Transverse colon (tissue), 4 donors: ENCODE measurements around the gene PCDHGB6. TPM values are rescaled to one million over a fixed set of nuclear protein-coding genes. Genes with fewer than 3 reads are reported as not detected.

Experiments used
- DNase-seq: peaks from one replicate; pipeline ENCODE4 v3.0.0-alpha.2; 2019
- H3K27ac ChIP-seq, 4 donors: fragments of 200-600 bp; sonication (generic); 2 replicates each; pipeline ENCODE4 v1.5.1; 2016 to 2018; ENCODE audit warnings: inconsistent platforms in 4 of 4
- H3K27me3 ChIP-seq: fragments of 200-600 bp; sonication (generic); 2 replicates; pipeline ENCODE4 v1.5.1; 2017; ENCODE audit warnings: inconsistent platforms
- H3K36me3 ChIP-seq, 4 donors: fragments of 200-600 bp; sonication (generic); 2 replicates each; pipeline ENCODE4 v1.5.1; 2017 to 2019; ENCODE audit warnings: inconsistent platforms in 4 of 4
- H3K4me1 ChIP-seq, 4 donors: fragments of 200-600 bp; sonication (generic); 2 replicates each; pipeline ENCODE4 v1.5.1; 2017 to 2020; ENCODE audit warnings: inconsistent platforms in 4 of 4
- H3K4me3 ChIP-seq, 4 donors: fragments of 200-600 bp; sonication (generic); 1 replicate in 1 of 4; 2 replicates in 3 of 4; pipeline versions ENCODE4 v1.5.1 to v1.6.1; 2017 to 2019; ENCODE audit warnings: inconsistent platforms in 4 of 4
- H3K9me3 ChIP-seq, 2 donors: fragments of 200-600 bp; sonication (generic); 2 replicates each; pipeline ENCODE4 v1.5.1; 2017 to 2019; ENCODE audit warnings: inconsistent platforms in 2 of 2
- CTCF ChIP-seq, 5 experiments: fragments of 200-600 bp in 3 of 5; fragments of 450-650 bp in 2 of 5; sonication (generic) in 3 of 5; IDR thresholded peaks; 1 replicate in 2 of 5; 2 replicates in 3 of 5; pipeline ENCODE4 v1.5.1; 2016 to 2017; ENCODE audit warnings: antibody characterized with exemption in 5 of 5, inconsistent platforms in 3 of 5, mild to moderate bottlenecking in 2 of 5, moderate library complexity in 1 of 5
- EP300 ChIP-seq: sonication (generic); formaldehyde crosslinking; IDR thresholded peaks from one replicate; pipeline ENCODE4 v1.6.1; 2017; ENCODE audit warnings: antibody characterized with exemption, low read depth
- POLR2A ChIP-seq: fragments of 450-650 bp; IDR thresholded peaks from one replicate; pipeline ENCODE4 v1.6.1; 2016; ENCODE audit warnings: antibody characterized with exemption, mild to moderate bottlenecking, moderate library complexity
- POLR2AphosphoS5 ChIP-seq, 3 donors: sonication (generic); formaldehyde crosslinking; IDR thresholded peaks; one replicate each; pipeline ENCODE4 v1.6.1; 2016; ENCODE audit warnings: antibody characterized with exemption in 3 of 3
- WGBS, 2 donors: methylation state at CpG; one replicate each; pipeline ENCODE4 v1.1.5; 2018; ENCODE audit warnings: low coverage in 1 of 2; 5-methylcytosine and 5-hydroxymethylcytosine counted together
- in situ Hi-C, 4 donors: fragments of 200-750 bp; cut with MboI; loops; one replicate each; pipeline versions ENCODE4 v1.15.0 to v1.15.1; 2017; ENCODE audit warnings: low sequenced_read_pairs in 3 of 4, low pct_ligation_motif_present in 1 of 4, low pct_unique_long_range_greater_than_20kb in 1 of 4
- intact Hi-C: fragments of 100-400 bp; cut with DNase I; formaldehyde crosslinking; loops from one replicate; pipeline ENCODE4 v1.15.1; 2023; ENCODE audit warnings: low total_unique reads
- total RNA-seq, 4 donors: library from RNA; depleted of rRNA; stranded (reverse); fragments of >200 nt; gene quantifications; one replicate each; pipeline ENCODE4 v1.1.0, GENCODE V29; 2016

PCDHGB6 gene
- total RNA-seq, 4 donors from 2014 or later: 1.9 to 5.9 (median 4.7) TPM

- Histone ChIP-seq H3K36me3 (no peaks in the 10 kb centered on the region), H3K27me3 (peaks cover 39% of the 10 kb centered on the region), H3K9me3 (peaks cover 66 to 89% of the 10 kb centered on the region in 2 donors), H3K4me3 (no peak within 1 kb of the TSS), H3K27ac (no peak within 1 kb of the TSS), H3K4me1 (no peaks in the 10 kb centered on the region)
- TF ChIP-seq POLR2AphosphoS5 (IDR thresholded peaks at IDR 0.05): no peak
- TF ChIP-seq EP300: no peak
- TF ChIP-seq POLR2A: no peak
- TF ChIP-seq CTCF (IDR thresholded peaks at IDR 0.05): no peak
- in situ Hi-C loops: loop anchor here in 1 of 4 donors (25.0 kb wide), 1 partner anchor 198 kb away; no protein-coding TSS in a partner anchor
- intact Hi-C loops: no loop called here
- no peak for DNase-seq
- WGBS, 2 donors: 52 to 61% methylated on average over 13 to 34 of the region's 34 CpGs
Observed at GRCh38 chr5:141363952-141364660, 43.7 kb upstream of the PCDHGB6 start, which contains the start of gene PCDHGA5. Gene PCDHGA5, plus strand, starts transcription at chr5:141364162. Its CDS starts 169 bp downstream, at chr5:141364331.

DNA sequence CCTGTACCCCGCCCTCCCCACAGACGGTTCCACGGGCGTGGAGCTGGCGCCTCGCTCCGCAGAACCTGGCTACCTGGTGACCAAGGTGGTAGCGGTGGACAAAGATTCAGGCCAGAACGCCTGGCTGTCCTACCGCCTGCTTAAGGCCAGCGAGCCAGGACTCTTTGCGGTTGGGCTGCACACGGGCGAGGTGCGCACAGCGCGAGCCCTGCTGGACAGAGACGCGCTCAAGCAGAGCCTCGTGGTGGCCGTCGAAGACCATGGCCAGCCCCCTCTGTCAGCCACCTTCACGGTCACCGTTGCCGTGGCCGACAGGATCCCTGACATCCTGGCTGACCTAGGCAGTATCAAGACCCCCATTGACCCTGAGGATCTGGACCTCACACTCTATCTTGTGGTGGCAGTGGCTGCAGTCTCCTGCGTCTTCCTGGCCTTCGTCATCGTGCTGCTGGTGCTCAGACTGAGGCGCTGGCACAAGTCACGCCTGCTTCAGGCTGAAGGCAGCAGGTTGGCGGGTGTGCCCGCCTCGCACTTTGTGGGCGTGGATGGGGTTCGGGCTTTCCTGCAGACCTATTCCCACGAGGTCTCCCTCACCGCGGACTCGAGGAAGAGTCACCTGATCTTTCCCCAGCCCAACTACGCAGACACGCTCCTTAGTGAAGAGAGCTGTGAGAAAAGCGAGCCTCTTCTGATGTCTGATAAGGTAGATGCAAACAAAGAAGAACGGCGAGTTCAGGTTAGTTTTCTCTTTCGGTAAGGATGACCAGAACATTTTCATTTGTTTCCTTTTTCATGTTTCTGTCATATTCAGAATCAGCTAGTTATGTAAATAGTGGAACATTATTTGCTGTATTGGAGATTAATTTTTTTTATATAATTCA is 41.6 kb upstream of the PCDHGB6 start:
- in situ Hi-C loops: loop anchor here in 1 of 4 donors (25.0 kb wide), 1 partner anchor 196 kb away; no protein-coding TSS in a partner anchor

GRCh38 chr5:141369994-141370848 is 37.6 kb upstream of the PCDHGB6 start, which contains the start of gene PCDHGB3:
Gene PCDHGB3, plus strand, starts transcription at chr5:141370242. Its CDS starts 153 bp downstream, at chr5:141370395.
- in situ Hi-C loops: loop anchor here in 1 of 4 donors (25.0 kb wide), 1 partner anchor 192 kb away; no protein-coding TSS in a partner anchor
- peaks cover 15% of the 10 kb centered on the region for H3K27me3 ChIP-seq

More for the DNA sequence above, 41.6 kb upstream of the PCDHGB6 start:
- WGBS, 2 donors: 63 to 75% methylated on average over 7 to 46 of the region's 46 CpGs
- Histone ChIP-seq H3K4me1 (no peaks in the 10 kb centered on the region), H3K9me3 (peaks cover 56 to 93% of the 10 kb centered on the region in 2 donors), H3K36me3 (no peaks in the 10 kb centered on the region), H3K27ac (no peak overlapping the region), H3K27me3 (peaks cover 37% of the 10 kb centered on the region), H3K4me3 (no peak overlapping the region)
- TF ChIP-seq POLR2AphosphoS5 (IDR thresholded peaks at IDR 0.05): no peak
- no peak for TF ChIP-seq EP300
- TF ChIP-seq POLR2A: no peak
- TF ChIP-seq CTCF (IDR thresholded peaks at IDR 0.05): no peak
- intact Hi-C loops: no loop called here
- no peak for DNase-seq

More at GRCh38 chr5:141369994-141370848, 37.6 kb upstream of the PCDHGB6 start, which contains the start of gene PCDHGB3:
- Histone ChIP-seq H3K9me3 (peaks cover 26 to 95% of the 10 kb centered on the region in 2 donors), H3K27ac (no peak within 1 kb of the TSS), H3K4me3 (peak within 1 kb of the TSS in 1 of 4 donors; percentile 30), H3K36me3 (peaks cover 0 to 3% (median 0%) of the 10 kb centered on the region in 4 donors), H3K4me1 (no peaks in the 10 kb centered on the region)
- TF ChIP-seq POLR2AphosphoS5 (IDR thresholded peaks at IDR 0.05) (no peak), CTCF (IDR thresholded peaks at IDR 0.05) (peak in 1 of 5 experiments; percentile 14), EP300 (no peak)
- DNase-seq: peak; percentile 21
- 47 to 52% methylated on average over 12 to 32 of the region's 32 CpGs for WGBS, 2 donors
- intact Hi-C loops: no loop called here
